ENCODE data around the gene ELK3. TPM values are rescaled to one million over a fixed set of nuclear protein-coding genes. Genes with fewer than 3 reads are reported as not detected.
A peak's percentile ranks its signal among the peaks of the same experiment; 100 is the strongest.

Gene ELK3
- total RNA-seq, 4 donors from 2014 or later: 19.8 to 55.4 (median 31.8) TPM

DNA sequence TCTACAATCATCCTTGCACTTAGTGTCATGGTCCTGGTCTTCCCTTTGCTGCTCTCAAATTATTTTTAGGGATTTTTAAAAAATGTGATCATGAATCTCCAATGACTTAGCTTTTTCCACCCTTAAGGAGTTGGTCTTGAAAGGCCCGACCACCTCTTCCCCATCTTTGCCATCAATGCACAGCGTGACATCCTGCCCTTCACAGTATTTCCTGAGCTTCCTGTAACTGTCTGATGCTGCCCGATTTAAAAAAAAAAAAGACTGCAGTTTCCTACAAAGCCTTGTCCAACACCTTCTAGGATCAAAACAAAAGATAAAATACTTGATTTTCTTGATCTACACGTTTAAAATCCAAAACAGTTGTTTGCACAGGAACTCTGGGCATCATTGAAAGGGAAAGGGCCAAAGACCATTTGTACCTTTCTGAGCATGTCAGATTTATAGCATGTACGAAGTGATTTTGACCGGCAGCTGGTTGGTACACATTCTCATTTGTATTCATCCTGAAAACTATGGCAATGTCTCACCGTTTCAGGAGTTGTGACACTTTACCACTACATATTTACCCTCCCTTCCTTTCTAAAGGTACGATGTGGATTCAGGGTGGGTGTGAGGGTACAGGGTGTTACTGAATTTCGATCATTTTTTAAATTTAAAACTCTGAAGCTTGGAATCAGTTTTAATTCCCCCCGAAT is 7.4 kb upstream of the ELK3 start:
- intact Hi-C loops (cut with DNase I): no loop called here
- TF ChIP-seq CTCF (IDR thresholded peaks at IDR 0.05) (no peak), POLR2A (IDR thresholded peaks at IDR 0.05) (no peak)
- Histone ChIP-seq H3K4me3 (replicated peaks in 1 of 3) (no peak overlapping the region), H3K9me3 (no peaks in the 10 kb centered on the region), H3K4me1 (peaks cover 0 to 8% of the 10 kb centered on the region in 2 donors), H3K27ac (peak overlapping the region in 1 of 3 donors; percentile 7), H3K27me3 (no peaks in the 10 kb centered on the region), H3K36me3 (no peaks in the 10 kb centered on the region)
- DNase-seq: no peak
- WGBS, 2 donors: 73 to 75% methylated on average over 10 of the region's 10 CpGs

- intact Hi-C loops (cut with DNase I): no loop called here
These were observed 6.2 kb upstream of the ELK3 start for GRCh38 chr12:96187956-96188355.

DNA sequence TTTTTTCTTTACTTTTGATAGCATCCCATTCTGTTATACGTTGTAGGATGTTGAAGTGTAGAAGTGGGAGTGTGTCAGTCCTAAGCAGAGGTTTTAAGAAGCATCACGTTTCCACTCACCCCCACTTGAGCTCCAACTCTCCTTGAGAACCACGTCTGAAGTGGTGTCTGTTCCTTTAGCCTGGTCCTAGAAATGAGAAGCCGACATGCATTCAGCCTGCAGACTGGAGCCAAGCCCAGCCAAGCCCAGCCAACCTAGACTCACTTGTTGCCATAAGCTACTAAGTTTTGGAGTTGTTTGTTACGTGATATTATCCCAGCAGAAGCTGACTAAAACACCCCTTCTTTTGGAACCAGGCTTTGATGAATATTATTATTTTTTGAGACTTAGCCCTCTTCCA is 4.4 kb upstream of the ELK3 start:
- peak; percentile 77 to 82 for DNase-seq

More at GRCh38 chr12:96187956-96188355, 6.2 kb upstream of the ELK3 start:
- WGBS, 2 donors: 27 to 49% methylated on average over 2 of the region's 2 CpGs
- H3K27me3 ChIP-seq: no peaks in the 10 kb centered on the region
- H3K4me1 ChIP-seq: peaks cover 0 to 8% of the 10 kb centered on the region in 2 donors
- H3K4me3 ChIP-seq (replicated peaks in 1 of 3): no peak overlapping the region
- H3K36me3 ChIP-seq: no peaks in the 10 kb centered on the region
- H3K27ac ChIP-seq: peak overlapping the region in 2 of 3 donors; percentile 11
- no peak for DNase-seq
- H3K9me3 ChIP-seq: no peaks in the 10 kb centered on the region
- TF ChIP-seq POLR2A (IDR thresholded peaks at IDR 0.05) (no peak), CTCF (IDR thresholded peaks at IDR 0.05) (no peak)

DNA sequence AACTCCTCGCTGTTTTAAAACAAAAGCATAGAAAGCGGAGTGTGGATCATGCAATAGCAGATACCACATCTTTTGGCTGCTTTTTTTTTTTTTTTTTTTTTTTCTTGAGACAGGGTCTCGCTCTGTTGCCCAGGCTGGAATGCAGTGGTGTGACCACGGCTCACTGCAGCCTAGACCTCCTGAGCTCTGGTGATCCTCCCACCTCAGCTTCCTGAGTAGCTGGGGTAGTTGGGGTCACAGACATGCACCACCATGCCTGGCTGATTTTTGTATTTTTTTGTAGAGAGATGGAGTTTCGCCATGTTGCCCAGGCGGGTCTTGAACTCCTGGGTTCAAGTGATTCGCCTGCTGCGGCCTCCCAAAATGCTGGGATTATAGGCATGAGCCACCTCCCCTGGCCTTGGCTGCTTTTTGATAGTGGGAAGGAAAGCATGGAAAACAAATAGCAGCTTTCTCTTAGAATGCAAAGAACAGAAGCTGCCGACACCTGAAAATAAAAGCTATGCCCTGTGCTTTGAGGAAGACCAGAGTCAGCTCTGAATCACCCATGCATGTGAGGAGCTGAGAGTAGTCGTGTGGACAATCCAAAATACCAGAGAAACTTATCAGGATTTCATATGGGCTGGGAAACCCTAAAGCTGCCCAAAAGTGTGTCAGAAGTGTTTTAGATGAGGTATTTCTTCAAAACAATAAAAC is 3.6 kb upstream of the ELK3 start:
- intact Hi-C loops (cut with DNase I): no loop called here
- H3K4me3 ChIP-seq (replicated peaks in 1 of 3): no peak overlapping the region
- no peaks in the 10 kb centered on the region for H3K36me3 ChIP-seq
- WGBS, 2 donors: 69 to 73% methylated on average over 10 of the region's 10 CpGs
- no peaks in the 10 kb centered on the region for H3K9me3 ChIP-seq
- peaks cover 0 to 8% of the 10 kb centered on the region in 2 donors for H3K4me1 ChIP-seq
- H3K27me3 ChIP-seq: no peaks in the 10 kb centered on the region
- no peak for TF ChIP-seq POLR2A (IDR thresholded peaks at IDR 0.05)
- no peak for TF ChIP-seq CTCF (IDR thresholded peaks at IDR 0.05)
- peak; percentile 27 to 36 for DNase-seq
- H3K27ac ChIP-seq: peak overlapping the region in 1 of 3 donors; percentile 22

More for the DNA sequence above, 4.4 kb upstream of the ELK3 start:
- H3K4me3 ChIP-seq (replicated peaks in 1 of 3): no peak overlapping the region
- H3K27ac ChIP-seq: no peak overlapping the region
- H3K27me3 ChIP-seq: no peaks in the 10 kb centered on the region
- H3K36me3 ChIP-seq: no peaks in the 10 kb centered on the region
- TF ChIP-seq POLR2A (IDR thresholded peaks at IDR 0.05) (no peak), CTCF (IDR thresholded peaks at IDR 0.05) (no peak)
- 40 to 41% methylated on average over 5 of the region's 5 CpGs for WGBS, 2 donors
- no peaks in the 10 kb centered on the region for H3K9me3 ChIP-seq
- H3K4me1 ChIP-seq: peaks cover 0 to 8% of the 10 kb centered on the region in 2 donors
- intact Hi-C loops (cut with DNase I): no loop called here

All from thyroid gland (tissue), 4 donors.